ENCODE data around the gene ANKRD13C.

The ANKRD13C gene

DNA sequence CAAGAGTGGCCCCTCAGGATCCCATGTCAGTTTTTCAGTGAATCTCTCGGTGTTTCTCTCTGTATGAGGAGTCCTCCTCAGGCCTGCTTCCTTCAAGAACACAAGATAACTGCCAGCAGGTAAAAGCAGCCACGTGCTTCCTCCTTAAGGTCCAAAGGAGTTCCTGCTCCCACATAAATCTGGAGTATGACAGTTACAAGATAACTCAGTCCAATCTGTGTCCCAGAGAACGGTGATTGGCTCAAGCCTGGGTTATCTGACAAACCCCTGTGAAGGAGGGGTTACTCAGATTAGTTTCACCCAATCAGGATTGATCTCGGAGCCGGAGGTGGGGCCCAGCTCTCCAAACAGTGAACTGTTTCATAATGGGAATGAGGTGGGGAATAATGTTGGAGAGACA, 5.8 kb upstream of the ANKRD13C start:
- DNase-seq (ENCODE audit: low read depth in 1 of 2, low spot score in 1 of 2) = no peak
- H3K4me3 ChIP-seq (replicated peaks; ENCODE audit: insufficient read depth, low read length) = no peak overlapping the region
- no peak overlapping the region for H3K27ac ChIP-seq (replicated peaks)
- no peaks in the 10 kb centered on the region for H3K27me3 ChIP-seq (ENCODE audit: insufficient read depth, poor library complexity, severe bottlenecking)
- TF ChIP-seq, protein P1, sequence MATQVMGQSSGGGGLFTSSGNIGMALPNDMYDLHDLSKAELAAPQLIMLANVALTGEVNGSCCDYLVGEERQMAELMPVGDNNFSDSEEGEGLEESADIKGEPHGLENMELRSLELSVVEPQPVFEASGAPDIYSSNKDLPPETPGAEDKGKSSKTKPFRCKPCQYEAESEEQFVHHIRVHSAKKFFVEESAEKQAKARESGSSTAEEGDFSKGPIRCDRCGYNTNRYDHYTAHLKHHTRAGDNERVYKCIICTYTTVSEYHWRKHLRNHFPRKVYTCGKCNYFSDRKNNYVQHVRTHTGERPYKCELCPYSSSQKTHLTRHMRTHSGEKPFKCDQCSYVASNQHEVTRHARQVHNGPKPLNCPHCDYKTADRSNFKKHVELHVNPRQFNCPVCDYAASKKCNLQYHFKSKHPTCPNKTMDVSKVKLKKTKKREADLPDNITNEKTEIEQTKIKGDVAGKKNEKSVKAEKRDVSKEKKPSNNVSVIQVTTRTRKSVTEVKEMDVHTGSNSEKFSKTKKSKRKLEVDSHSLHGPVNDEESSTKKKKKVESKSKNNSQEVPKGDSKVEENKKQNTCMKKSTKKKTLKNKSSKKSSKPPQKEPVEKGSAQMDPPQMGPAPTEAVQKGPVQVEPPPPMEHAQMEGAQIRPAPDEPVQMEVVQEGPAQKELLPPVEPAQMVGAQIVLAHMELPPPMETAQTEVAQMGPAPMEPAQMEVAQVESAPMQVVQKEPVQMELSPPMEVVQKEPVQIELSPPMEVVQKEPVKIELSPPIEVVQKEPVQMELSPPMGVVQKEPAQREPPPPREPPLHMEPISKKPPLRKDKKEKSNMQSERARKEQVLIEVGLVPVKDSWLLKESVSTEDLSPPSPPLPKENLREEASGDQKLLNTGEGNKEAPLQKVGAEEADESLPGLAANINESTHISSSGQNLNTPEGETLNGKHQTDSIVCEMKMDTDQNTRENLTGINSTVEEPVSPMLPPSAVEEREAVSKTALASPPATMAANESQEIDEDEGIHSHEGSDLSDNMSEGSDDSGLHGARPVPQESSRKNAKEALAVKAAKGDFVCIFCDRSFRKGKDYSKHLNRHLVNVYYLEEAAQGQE (IDR thresholded peaks at IDR 0.05; ENCODE audit: insufficient replicate concordance, low read depth) = no peak
- TF ChIP-seq GABPA (IDR thresholded peaks at IDR 0.05; ENCODE audit: low read depth) (no peak), SPI1 (IDR thresholded peaks at IDR 0.05; ENCODE audit: borderline replicate concordance, low read depth) (no peak), POLR2AphosphoS5 (IDR thresholded peaks at IDR 0.05; ENCODE audit: low read depth) (no peak)
- TF ChIP-seq, protein P2, sequence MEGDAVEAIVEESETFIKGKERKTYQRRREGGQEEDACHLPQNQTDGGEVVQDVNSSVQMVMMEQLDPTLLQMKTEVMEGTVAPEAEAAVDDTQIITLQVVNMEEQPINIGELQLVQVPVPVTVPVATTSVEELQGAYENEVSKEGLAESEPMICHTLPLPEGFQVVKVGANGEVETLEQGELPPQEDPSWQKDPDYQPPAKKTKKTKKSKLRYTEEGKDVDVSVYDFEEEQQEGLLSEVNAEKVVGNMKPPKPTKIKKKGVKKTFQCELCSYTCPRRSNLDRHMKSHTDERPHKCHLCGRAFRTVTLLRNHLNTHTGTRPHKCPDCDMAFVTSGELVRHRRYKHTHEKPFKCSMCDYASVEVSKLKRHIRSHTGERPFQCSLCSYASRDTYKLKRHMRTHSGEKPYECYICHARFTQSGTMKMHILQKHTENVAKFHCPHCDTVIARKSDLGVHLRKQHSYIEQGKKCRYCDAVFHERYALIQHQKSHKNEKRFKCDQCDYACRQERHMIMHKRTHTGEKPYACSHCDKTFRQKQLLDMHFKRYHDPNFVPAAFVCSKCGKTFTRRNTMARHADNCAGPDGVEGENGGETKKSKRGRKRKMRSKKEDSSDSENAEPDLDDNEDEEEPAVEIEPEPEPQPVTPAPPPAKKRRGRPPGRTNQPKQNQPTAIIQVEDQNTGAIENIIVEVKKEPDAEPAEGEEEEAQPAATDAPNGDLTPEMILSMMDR (IDR thresholded peaks at IDR 0.05; ENCODE audit: insufficient read depth, low read length) = no peak

DNA sequence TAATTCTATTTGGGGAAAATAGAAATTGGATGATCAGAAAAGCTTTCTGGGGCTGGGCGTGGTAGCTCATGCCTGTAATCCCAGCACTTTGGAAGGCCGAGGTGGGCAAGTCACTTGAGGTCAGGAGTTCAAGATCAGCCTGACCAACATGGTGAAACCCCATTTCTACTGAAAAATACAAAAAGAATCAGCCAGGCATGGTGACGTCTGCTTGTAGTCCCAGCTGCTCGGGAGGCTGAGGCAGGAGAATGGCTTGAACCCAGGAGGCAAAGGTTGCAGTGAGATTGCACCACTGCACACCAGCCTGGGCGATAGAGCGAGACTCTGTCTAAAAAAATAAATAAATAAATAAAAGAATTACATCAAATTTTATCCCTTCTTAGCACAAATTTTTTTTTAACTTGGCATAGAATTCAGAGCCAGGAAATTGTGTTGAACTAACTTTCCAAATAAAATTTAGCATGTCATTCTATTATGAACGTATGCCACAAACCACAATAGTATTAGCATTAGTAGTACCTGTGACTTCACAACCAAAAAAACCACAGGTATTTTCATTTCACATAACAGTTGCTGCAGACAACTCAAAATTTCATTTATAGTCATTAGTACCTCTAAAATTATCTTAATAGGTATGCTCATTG, 4.5 kb upstream of the ANKRD13C start:
- TF ChIP-seq SPI1 (IDR thresholded peaks at IDR 0.05; ENCODE audit: borderline replicate concordance, low read depth) = no peak
- TF ChIP-seq, protein P2 (IDR thresholded peaks at IDR 0.05; ENCODE audit: insufficient read depth, low read length) = no peak
- TF ChIP-seq GABPA (IDR thresholded peaks at IDR 0.05; ENCODE audit: low read depth) = no peak
- TF ChIP-seq, protein P1 (IDR thresholded peaks at IDR 0.05; ENCODE audit: insufficient replicate concordance, low read depth) = no peak
- no peak for TF ChIP-seq POLR2AphosphoS5 (IDR thresholded peaks at IDR 0.05; ENCODE audit: low read depth)
- Histone ChIP-seq H3K27me3 (ENCODE audit: insufficient read depth, poor library complexity, severe bottlenecking) (no peaks in the 10 kb centered on the region), H3K4me3 (replicated peaks; ENCODE audit: insufficient read depth, low read length) (no peak overlapping the region), H3K27ac (replicated peaks) (no peak overlapping the region)
- DNase-seq (ENCODE audit: low read depth in 1 of 2, low spot score in 1 of 2) = no peak

DNA sequence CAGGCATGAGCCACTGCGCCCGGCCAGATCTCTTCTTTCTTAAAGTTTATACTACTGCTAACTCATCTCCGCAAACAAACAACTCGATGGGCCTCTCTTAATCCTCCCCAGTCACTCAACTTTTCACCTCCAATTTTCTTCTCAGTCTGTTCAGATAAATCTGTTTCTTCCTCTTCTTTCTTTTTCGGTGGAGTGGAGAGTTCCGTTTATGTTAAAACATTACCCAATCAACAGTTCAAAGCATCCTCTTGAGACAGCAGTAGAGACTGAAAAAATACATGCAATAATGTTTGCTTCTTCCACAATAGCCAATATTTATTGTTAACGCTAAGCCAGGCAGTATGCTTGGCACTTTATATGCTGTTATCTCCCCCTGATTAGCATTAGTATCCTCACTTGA, 1.4 kb upstream of the ANKRD13C start:
- TF ChIP-seq, protein P2 (IDR thresholded peaks at IDR 0.05; ENCODE audit: insufficient read depth, low read length) = no peak
- TF ChIP-seq GABPA (IDR thresholded peaks at IDR 0.05; ENCODE audit: low read depth) (no peak), SPI1 (IDR thresholded peaks at IDR 0.05; ENCODE audit: borderline replicate concordance, low read depth) (no peak), POLR2AphosphoS5 (IDR thresholded peaks at IDR 0.05; ENCODE audit: low read depth) (no peak)
- TF ChIP-seq, protein P1 (IDR thresholded peaks at IDR 0.05; ENCODE audit: insufficient replicate concordance, low read depth) = no peak
- Histone ChIP-seq H3K27ac (replicated peaks) (no peak overlapping the region), H3K27me3 (ENCODE audit: insufficient read depth, poor library complexity, severe bottlenecking) (no peaks in the 10 kb centered on the region), H3K4me3 (replicated peaks; ENCODE audit: insufficient read depth, low read length) (no peak overlapping the region)
- peak in 1 of 2 experiments; percentile 15 for DNase-seq (ENCODE audit: low read depth in 1 of 2, low spot score in 1 of 2)
